ENCODE results near the gene KRTAP10-6.

KRTAP10-6 gene

GRCh38 chr21:44568667-44569556, 23.4 kb downstream of the KRTAP10-6 start:
- no peaks in the 10 kb centered on the region for H3K36me3 ChIP-seq (replicated peaks; ENCODE audit: low read depth, low read length)
- H3K27ac ChIP-seq (ENCODE audit: low read length) = no peak overlapping the region
- H3K79me2 ChIP-seq (ENCODE audit: low read length) = no peaks in the 10 kb centered on the region
- H3K9me3 ChIP-seq (ENCODE audit: insufficient read depth, low read length) = no peaks in the 10 kb centered on the region
- peaks cover 30% of the 10 kb centered on the region for H3K4me1 ChIP-seq (ENCODE audit: low read length)
- no peaks in the 10 kb centered on the region for H3K27me3 ChIP-seq (ENCODE audit: low read depth, low read length)
- H3K4me3 ChIP-seq (ENCODE audit: low read length) = no peak overlapping the region
- H4K20me1 ChIP-seq (ENCODE audit: insufficient read depth, low read length) = no peaks in the 10 kb centered on the region
- no peak overlapping the region for H3K4me2 ChIP-seq (ENCODE audit: low read length)
- no peak overlapping the region for H3K9ac ChIP-seq (ENCODE audit: low read length)
- no peak for TF ChIP-seq EZH2phosphoT487 (IDR thresholded peaks at IDR 0.05; ENCODE audit: low read depth)
- TF ChIP-seq, protein P1, sequence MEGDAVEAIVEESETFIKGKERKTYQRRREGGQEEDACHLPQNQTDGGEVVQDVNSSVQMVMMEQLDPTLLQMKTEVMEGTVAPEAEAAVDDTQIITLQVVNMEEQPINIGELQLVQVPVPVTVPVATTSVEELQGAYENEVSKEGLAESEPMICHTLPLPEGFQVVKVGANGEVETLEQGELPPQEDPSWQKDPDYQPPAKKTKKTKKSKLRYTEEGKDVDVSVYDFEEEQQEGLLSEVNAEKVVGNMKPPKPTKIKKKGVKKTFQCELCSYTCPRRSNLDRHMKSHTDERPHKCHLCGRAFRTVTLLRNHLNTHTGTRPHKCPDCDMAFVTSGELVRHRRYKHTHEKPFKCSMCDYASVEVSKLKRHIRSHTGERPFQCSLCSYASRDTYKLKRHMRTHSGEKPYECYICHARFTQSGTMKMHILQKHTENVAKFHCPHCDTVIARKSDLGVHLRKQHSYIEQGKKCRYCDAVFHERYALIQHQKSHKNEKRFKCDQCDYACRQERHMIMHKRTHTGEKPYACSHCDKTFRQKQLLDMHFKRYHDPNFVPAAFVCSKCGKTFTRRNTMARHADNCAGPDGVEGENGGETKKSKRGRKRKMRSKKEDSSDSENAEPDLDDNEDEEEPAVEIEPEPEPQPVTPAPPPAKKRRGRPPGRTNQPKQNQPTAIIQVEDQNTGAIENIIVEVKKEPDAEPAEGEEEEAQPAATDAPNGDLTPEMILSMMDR (IDR thresholded peaks at IDR 0.05; ENCODE audit: low read depth, low read length) = no peak
- H2AFZ ChIP-seq (ENCODE audit: low read depth, low read length) = no peak overlapping the region

DNA sequence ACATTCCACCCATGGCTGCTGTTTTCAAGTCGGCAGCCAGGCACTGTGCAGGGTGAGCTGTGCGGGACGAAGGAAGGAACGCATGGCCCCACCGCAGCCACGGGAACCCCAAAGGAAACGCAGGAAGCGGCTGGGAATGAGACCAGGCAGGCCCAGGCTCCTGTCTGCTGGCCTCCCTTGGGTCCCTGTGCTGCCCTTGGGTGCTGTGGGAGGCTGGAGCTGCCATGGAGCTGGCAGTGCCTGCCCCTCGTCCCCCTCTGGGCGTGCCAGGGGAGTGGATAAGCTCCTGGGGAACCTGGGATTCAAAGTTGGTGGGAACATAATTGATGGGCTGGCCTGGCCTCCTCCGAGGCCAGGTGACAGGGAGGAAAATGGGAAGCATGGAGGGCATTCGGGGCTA, 24.0 kb downstream of the KRTAP10-6 start:
- H4K20me1 ChIP-seq (ENCODE audit: insufficient read depth, low read length) = no peaks in the 10 kb centered on the region
- peaks cover 30% of the 10 kb centered on the region for H3K4me1 ChIP-seq (ENCODE audit: low read length)
- no peak overlapping the region for H3K4me2 ChIP-seq (ENCODE audit: low read length)
- no peaks in the 10 kb centered on the region for H3K27me3 ChIP-seq (ENCODE audit: low read depth, low read length)
- no peak for TF ChIP-seq EZH2phosphoT487 (IDR thresholded peaks at IDR 0.05; ENCODE audit: low read depth)
- TF ChIP-seq, protein P1 (IDR thresholded peaks at IDR 0.05; ENCODE audit: low read depth, low read length) = no peak
- H2AFZ ChIP-seq (ENCODE audit: low read depth, low read length) = no peak overlapping the region
- H3K9ac ChIP-seq (ENCODE audit: low read length) = no peak overlapping the region
- no peaks in the 10 kb centered on the region for H3K36me3 ChIP-seq (replicated peaks; ENCODE audit: low read depth, low read length)
- H3K4me3 ChIP-seq (ENCODE audit: low read length) = no peak overlapping the region
- H3K79me2 ChIP-seq (ENCODE audit: low read length) = no peaks in the 10 kb centered on the region
- H3K27ac ChIP-seq (ENCODE audit: low read length) = no peak overlapping the region
- H3K9me3 ChIP-seq (ENCODE audit: insufficient read depth, low read length) = no peaks in the 10 kb centered on the region

- H3K9me3 ChIP-seq (ENCODE audit: insufficient read depth, low read length) = no peaks in the 10 kb centered on the region
- no peak overlapping the region for H3K27ac ChIP-seq (ENCODE audit: low read length)
- no peaks in the 10 kb centered on the region for H3K36me3 ChIP-seq (replicated peaks; ENCODE audit: low read depth, low read length)
- no peaks in the 10 kb centered on the region for H4K20me1 ChIP-seq (ENCODE audit: insufficient read depth, low read length)
- H2AFZ ChIP-seq (ENCODE audit: low read depth, low read length) = no peak overlapping the region
- H3K9ac ChIP-seq (ENCODE audit: low read length) = no peak overlapping the region
- H3K4me1 ChIP-seq (ENCODE audit: low read length) = peaks cover 30% of the 10 kb centered on the region
- H3K4me2 ChIP-seq (ENCODE audit: low read length) = no peak overlapping the region
- H3K4me3 ChIP-seq (ENCODE audit: low read length) = no peak overlapping the region
- H3K27me3 ChIP-seq (ENCODE audit: low read depth, low read length) = no peaks in the 10 kb centered on the region
- no peak for TF ChIP-seq EZH2phosphoT487 (IDR thresholded peaks at IDR 0.05; ENCODE audit: low read depth)
- TF ChIP-seq, protein P1 (IDR thresholded peaks at IDR 0.05; ENCODE audit: low read depth, low read length) = no peak
- H3K79me2 ChIP-seq (ENCODE audit: low read length) = no peaks in the 10 kb centered on the region
These were observed 24.7 kb downstream of the KRTAP10-6 start for GRCh38 chr21:44567481-44568171.

DNA sequence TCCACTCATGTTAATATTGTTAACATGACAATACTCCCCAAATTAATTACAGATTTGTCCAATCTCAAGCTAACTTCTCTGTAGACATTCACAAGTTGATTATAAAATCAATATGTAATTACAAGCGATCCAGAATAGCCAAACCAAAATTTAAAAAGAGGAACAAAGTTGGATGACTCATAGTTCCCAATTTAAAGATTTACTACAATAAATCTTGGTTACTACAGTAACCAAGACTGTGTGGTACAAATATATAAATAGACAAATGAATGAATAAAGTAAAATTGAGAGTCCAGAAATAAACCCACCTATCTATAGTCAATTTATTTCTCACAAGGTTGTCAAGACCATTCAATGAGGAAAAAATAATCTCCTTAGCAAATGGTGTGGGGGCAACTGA, 25.9 kb downstream of the KRTAP10-6 start:
- Histone ChIP-seq H3K4me1 (ENCODE audit: low read length) (peaks cover 34% of the 10 kb centered on the region), H3K27me3 (ENCODE audit: low read depth, low read length) (no peaks in the 10 kb centered on the region), H3K36me3 (replicated peaks; ENCODE audit: low read depth, low read length) (no peaks in the 10 kb centered on the region), H3K9me3 (ENCODE audit: insufficient read depth, low read length) (no peaks in the 10 kb centered on the region), H3K4me3 (ENCODE audit: low read length) (no peak overlapping the region), H3K9ac (ENCODE audit: low read length) (no peak overlapping the region), H3K79me2 (ENCODE audit: low read length) (no peaks in the 10 kb centered on the region), H3K4me2 (ENCODE audit: low read length) (peak overlapping the region; percentile 70; the same call in 1 of the 2 replicates), H4K20me1 (ENCODE audit: insufficient read depth, low read length) (no peaks in the 10 kb centered on the region), H3K27ac (ENCODE audit: low read length) (no peak overlapping the region), H2AFZ (ENCODE audit: low read depth, low read length) (no peak overlapping the region)
- TF ChIP-seq EZH2phosphoT487 (IDR thresholded peaks at IDR 0.05; ENCODE audit: low read depth) = no peak
- TF ChIP-seq, protein P1 (IDR thresholded peaks at IDR 0.05; ENCODE audit: low read depth, low read length) = no peak

All from OCI-LY3 (cell line).